GM23338 (cell line): ENCODE measurements around the gene LRATD1. TPM values are rescaled to one million over a fixed set of nuclear protein-coding genes. Genes with fewer than 3 reads are reported as not detected.
A peak's percentile ranks its signal among the peaks of the same experiment; 100 is the strongest.

Source experiments
- ATAC-seq: fragments of 200-7000 bp; cut with Tn5 transposase; 3 replicates; pipeline ENCODE4 v1.9.1; 2020
- DNase-seq: peaks from one replicate; pipeline ENCODE4 v3.0.0-alpha.2; 2015; ENCODE audit warnings: low spot score
- H2AFZ ChIP-seq: fragments of 200-600 bp; sonication (generic); 2 replicates; pipeline ENCODE4 v1.8.0; 2016; ENCODE audit warnings: antibody characterized with exemption, mild to moderate bottlenecking, moderate library complexity
- H3F3A ChIP-seq: fragments of 200-600 bp; sonication (generic); replicated peaks from 2 replicates; pipeline ENCODE4 v1.8.0; 2017; ENCODE audit warnings: antibody characterized with exemption, mixed run types, low read depth
- H3K27ac ChIP-seq: fragments of 200-600 bp; sonication (generic); 2 replicates; pipeline ENCODE4 v1.6.1; 2016; ENCODE audit warnings: low read depth
- H3K27me3 ChIP-seq: fragments of 200-600 bp; sonication (generic); 2 replicates; pipeline ENCODE4 v1.8.0; 2016; ENCODE audit warnings: mild to moderate bottlenecking, mixed run types, moderate library complexity; ENCODE audit not compliant: insufficient read depth
- H3K36me3 ChIP-seq: fragments of 200-600 bp; sonication (generic); 2 replicates; pipeline ENCODE4 v1.8.0; 2016; ENCODE audit warnings: mild to moderate bottlenecking; ENCODE audit not compliant: insufficient read depth
- H3K4me1 ChIP-seq: fragments of 200-600 bp; sonication (generic); 2 replicates; pipeline ENCODE4 v1.8.0; 2016; ENCODE audit warnings: mild to moderate bottlenecking, moderate library complexity; ENCODE audit not compliant: insufficient read depth
- H3K4me2 ChIP-seq: fragments of 200-600 bp; sonication (generic); 2 replicates; pipeline ENCODE4 v1.7.1; 2017; ENCODE audit warnings: mixed run types
- H3K4me3 ChIP-seq: fragments of 200-600 bp; sonication (generic); 2 replicates; pipeline ENCODE4 v1.6.1; 2016; ENCODE audit warnings: mixed run types
- H3K79me2 ChIP-seq: fragments of 200-600 bp; sonication (generic); replicated peaks from 2 replicates; pipeline ENCODE4 v1.8.0; 2017; ENCODE audit warnings: mild to moderate bottlenecking; ENCODE audit not compliant: insufficient read depth
- H3K9me2 ChIP-seq: fragments of 200-600 bp; sonication (generic); 2 replicates; pipeline ENCODE4 v1.8.0; 2017; ENCODE audit not compliant: insufficient read depth
- H4K20me1 ChIP-seq: fragments of 200-600 bp; sonication (generic); replicated peaks from 2 replicates; pipeline ENCODE4 v1.8.0; 2017; ENCODE audit warnings: mild to moderate bottlenecking; ENCODE audit not compliant: insufficient read depth
- H3K27ac Mint-ChIP-seq: 2 replicates; pipeline ENCODE4 v1.8.0; 2020; ENCODE audit warnings: inconsistent platforms, mild to moderate bottlenecking, moderate library complexity, mixed read lengths
- H3K27me3 Mint-ChIP-seq: 3 replicates; pipeline ENCODE4 v1.8.0; 2022; ENCODE audit warnings: low read depth, mild to moderate bottlenecking, moderate library complexity, mixed read lengths, inconsistent platforms; ENCODE audit not compliant: insufficient read depth, poor library complexity
- H3K36me3 Mint-ChIP-seq: 3 replicates; pipeline ENCODE4 v1.8.0; 2021; ENCODE audit warnings: low read depth, mild to moderate bottlenecking, inconsistent platforms, moderate library complexity, mixed read lengths
- H3K4me1 Mint-ChIP-seq: 3 replicates; pipeline ENCODE4 v1.8.0; 2020; ENCODE audit warnings: mild to moderate bottlenecking, inconsistent platforms, mixed read lengths
- H3K4me3 Mint-ChIP-seq: 3 replicates; pipeline ENCODE4 v1.8.0; 2021; ENCODE audit warnings: moderate library complexity, mild to moderate bottlenecking, inconsistent platforms, mixed read lengths
- H3K9me3 Mint-ChIP-seq: 3 replicates; pipeline ENCODE4 v1.8.0; 2020; ENCODE audit warnings: moderate library complexity, mild to moderate bottlenecking, inconsistent platforms, mixed read lengths
- CREB1 ChIP-seq: fragments of 250-450 bp; sonication (Bioruptor Pico); IDR thresholded peaks from 2 replicates; pipeline ENCODE4 v1.5.0; 2020; ENCODE audit warnings: low read depth, mild to moderate bottlenecking, moderate library complexity
- EZH2 ChIP-seq: fragments of 200-600 bp; sonication (generic); IDR thresholded peaks from one replicate; pipeline ENCODE4 v1.8.0; 2017; ENCODE audit warnings: antibody characterized with exemption, mild to moderate bottlenecking, low read depth; ENCODE audit not compliant: unreplicated experiment
- EZH2phosphoT487 ChIP-seq: fragments of 200-600 bp; sonication (generic); IDR thresholded peaks from one replicate; pipeline ENCODE4 v1.8.1; 2018; ENCODE audit warnings: antibody characterized with exemption; ENCODE audit not compliant: unreplicated experiment
- NANOG ChIP-seq: IDR thresholded peaks from 2 replicates; pipeline ENCODE4 v1.6.1; 2016; ENCODE audit warnings: antibody characterized with exemption, borderline replicate concordance
- STAT1 ChIP-seq: IDR thresholded peaks from one replicate; pipeline ENCODE4 v1.6.1; 2016; ENCODE audit warnings: antibody characterized with exemption; ENCODE audit not compliant: unreplicated experiment
- ZNF114 ChIP-seq: fragments of 250-450 bp; sonication (Bioruptor Pico); IDR thresholded peaks from 2 replicates; pipeline ENCODE4 v1.5.0; 2020; ENCODE audit warnings: mild to moderate bottlenecking, moderate library complexity
- ZNF331 ChIP-seq: fragments of 250-450 bp; sonication (Bioruptor Pico); IDR thresholded peaks from 2 replicates; pipeline ENCODE4 v1.5.0; 2020; ENCODE audit warnings: low read depth, mild to moderate bottlenecking, moderate library complexity
- polyA plus RNA-seq: library from polyadenylated mRNA; unstranded; fragments of >200 nt; fragmentation: Nextera tagmentation; extraction: Ambion mirVana; gene quantifications from 2 replicates; pipeline ENCODE4 v1.2.1, GENCODE V29; 2016
- total RNA-seq: library from RNA; depleted of rRNA; stranded (reverse); fragments of >200 nt; shearing (Covaris generic); gene quantifications from 2 replicates; pipeline ENCODE4 v1.2.3, GENCODE V29; 2014
- TF ChIP-seq, protein P1 (sequence below): IDR thresholded peaks from one replicate; pipeline ENCODE4 v1.6.1; 2018; ENCODE audit warnings: antibody characterized with exemption; ENCODE audit not compliant: unreplicated experiment
- TF ChIP-seq, protein P2 (sequence below): fragments of 250-450 bp; sonication (Bioruptor Pico); IDR thresholded peaks from 2 replicates; pipeline ENCODE4 v1.5.0; 2020; ENCODE audit warnings: mild to moderate bottlenecking, moderate library complexity

Gene LRATD1
- total and polyA plus RNA-seq, 2 experiments from 2014 or later, result 2.7 to 5.7 TPM

DNA sequence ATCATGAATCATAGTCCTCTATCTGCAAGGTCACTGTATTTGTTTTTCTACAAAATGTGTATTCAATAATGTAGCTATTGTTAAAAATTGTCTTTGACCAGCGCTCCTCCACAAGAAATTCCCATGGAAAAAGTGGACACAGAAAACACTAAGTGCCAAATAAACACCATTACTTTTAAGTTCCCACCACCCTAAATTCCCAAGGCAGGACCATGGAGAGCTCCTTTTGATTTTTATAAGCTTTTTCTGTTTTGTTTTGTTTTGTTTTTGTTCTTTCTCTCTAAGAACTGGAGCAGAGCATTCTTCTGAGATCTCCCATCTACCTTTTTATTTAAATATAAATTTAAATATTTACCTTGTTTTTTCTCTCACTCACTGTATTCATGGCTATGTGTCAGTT is 44.5 kb downstream of the LRATD1 start:
- Histone ChIP-seq H3K4me1 (no peaks in the 10 kb centered on the region), H3F3A (no peaks in the 10 kb centered on the region), H3K27ac (no peak overlapping the region), H3K27me3 (no peaks in the 10 kb centered on the region), H3K9me2 (no peaks in the 10 kb centered on the region), H4K20me1 (no peaks in the 10 kb centered on the region), H3K4me2 (no peak overlapping the region), H3K36me3 (no peaks in the 10 kb centered on the region), H3K79me2 (no peaks in the 10 kb centered on the region), H3K4me3 (no peak overlapping the region), H2AFZ (no peak overlapping the region)
- Mint-ChIP-seq H3K36me3 (no peaks in the 10 kb centered on the region), H3K27ac (no peak overlapping the region), H3K27me3 (peaks cover 2% of the 10 kb centered on the region), H3K4me1 (peaks cover 3% of the 10 kb centered on the region), H3K4me3 (no peak overlapping the region), H3K9me3 (no peaks in the 10 kb centered on the region)
- no peak for ATAC-seq
- peak; percentile 38 for DNase-seq
- TF ChIP-seq, protein P1, sequence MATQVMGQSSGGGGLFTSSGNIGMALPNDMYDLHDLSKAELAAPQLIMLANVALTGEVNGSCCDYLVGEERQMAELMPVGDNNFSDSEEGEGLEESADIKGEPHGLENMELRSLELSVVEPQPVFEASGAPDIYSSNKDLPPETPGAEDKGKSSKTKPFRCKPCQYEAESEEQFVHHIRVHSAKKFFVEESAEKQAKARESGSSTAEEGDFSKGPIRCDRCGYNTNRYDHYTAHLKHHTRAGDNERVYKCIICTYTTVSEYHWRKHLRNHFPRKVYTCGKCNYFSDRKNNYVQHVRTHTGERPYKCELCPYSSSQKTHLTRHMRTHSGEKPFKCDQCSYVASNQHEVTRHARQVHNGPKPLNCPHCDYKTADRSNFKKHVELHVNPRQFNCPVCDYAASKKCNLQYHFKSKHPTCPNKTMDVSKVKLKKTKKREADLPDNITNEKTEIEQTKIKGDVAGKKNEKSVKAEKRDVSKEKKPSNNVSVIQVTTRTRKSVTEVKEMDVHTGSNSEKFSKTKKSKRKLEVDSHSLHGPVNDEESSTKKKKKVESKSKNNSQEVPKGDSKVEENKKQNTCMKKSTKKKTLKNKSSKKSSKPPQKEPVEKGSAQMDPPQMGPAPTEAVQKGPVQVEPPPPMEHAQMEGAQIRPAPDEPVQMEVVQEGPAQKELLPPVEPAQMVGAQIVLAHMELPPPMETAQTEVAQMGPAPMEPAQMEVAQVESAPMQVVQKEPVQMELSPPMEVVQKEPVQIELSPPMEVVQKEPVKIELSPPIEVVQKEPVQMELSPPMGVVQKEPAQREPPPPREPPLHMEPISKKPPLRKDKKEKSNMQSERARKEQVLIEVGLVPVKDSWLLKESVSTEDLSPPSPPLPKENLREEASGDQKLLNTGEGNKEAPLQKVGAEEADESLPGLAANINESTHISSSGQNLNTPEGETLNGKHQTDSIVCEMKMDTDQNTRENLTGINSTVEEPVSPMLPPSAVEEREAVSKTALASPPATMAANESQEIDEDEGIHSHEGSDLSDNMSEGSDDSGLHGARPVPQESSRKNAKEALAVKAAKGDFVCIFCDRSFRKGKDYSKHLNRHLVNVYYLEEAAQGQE, result peak; percentile 71
- no peak for TF ChIP-seq ZNF114 (CRISPR knock-in tag)

DNA sequence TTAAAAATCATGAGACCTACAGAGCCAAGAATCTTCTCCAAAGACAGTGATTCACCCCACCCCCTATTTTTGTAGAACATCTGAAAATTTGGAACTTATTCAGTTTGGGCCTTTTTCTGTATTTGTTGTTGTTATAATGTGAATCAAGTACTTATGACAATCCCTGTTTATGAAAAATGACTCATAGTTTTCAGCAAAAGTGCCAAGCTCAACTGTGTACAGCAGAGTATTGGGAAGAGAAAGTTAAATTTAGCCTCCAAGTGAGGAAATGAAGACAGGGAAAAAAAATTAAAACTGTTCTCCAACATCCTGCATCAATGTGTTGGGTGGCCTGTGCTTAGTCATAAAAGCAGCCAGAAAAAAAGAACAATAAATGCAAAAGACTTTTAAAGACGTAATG is 46.2 kb downstream of the LRATD1 start:
- Mint-ChIP-seq H3K27me3 (peaks cover 2% of the 10 kb centered on the region), H3K4me1 (peaks cover 3% of the 10 kb centered on the region), H3K27ac (no peak overlapping the region), H3K4me3 (no peak overlapping the region), H3K9me3 (no peaks in the 10 kb centered on the region), H3K36me3 (no peaks in the 10 kb centered on the region)
- ATAC-seq (no peak), DNase-seq (no peak)
- Histone ChIP-seq H4K20me1 (no peaks in the 10 kb centered on the region), H3F3A (no peaks in the 10 kb centered on the region), H3K4me3 (no peak overlapping the region), H3K27ac (no peak overlapping the region), H3K4me1 (no peaks in the 10 kb centered on the region), H3K36me3 (no peaks in the 10 kb centered on the region), H3K9me2 (no peaks in the 10 kb centered on the region), H2AFZ (no peak overlapping the region), H3K79me2 (no peaks in the 10 kb centered on the region), H3K27me3 (no peaks in the 10 kb centered on the region), H3K4me2 (no peak overlapping the region)
- no peak for TF ChIP-seq STAT1
- no peak for TF ChIP-seq NANOG
- TF ChIP-seq, protein P2, sequence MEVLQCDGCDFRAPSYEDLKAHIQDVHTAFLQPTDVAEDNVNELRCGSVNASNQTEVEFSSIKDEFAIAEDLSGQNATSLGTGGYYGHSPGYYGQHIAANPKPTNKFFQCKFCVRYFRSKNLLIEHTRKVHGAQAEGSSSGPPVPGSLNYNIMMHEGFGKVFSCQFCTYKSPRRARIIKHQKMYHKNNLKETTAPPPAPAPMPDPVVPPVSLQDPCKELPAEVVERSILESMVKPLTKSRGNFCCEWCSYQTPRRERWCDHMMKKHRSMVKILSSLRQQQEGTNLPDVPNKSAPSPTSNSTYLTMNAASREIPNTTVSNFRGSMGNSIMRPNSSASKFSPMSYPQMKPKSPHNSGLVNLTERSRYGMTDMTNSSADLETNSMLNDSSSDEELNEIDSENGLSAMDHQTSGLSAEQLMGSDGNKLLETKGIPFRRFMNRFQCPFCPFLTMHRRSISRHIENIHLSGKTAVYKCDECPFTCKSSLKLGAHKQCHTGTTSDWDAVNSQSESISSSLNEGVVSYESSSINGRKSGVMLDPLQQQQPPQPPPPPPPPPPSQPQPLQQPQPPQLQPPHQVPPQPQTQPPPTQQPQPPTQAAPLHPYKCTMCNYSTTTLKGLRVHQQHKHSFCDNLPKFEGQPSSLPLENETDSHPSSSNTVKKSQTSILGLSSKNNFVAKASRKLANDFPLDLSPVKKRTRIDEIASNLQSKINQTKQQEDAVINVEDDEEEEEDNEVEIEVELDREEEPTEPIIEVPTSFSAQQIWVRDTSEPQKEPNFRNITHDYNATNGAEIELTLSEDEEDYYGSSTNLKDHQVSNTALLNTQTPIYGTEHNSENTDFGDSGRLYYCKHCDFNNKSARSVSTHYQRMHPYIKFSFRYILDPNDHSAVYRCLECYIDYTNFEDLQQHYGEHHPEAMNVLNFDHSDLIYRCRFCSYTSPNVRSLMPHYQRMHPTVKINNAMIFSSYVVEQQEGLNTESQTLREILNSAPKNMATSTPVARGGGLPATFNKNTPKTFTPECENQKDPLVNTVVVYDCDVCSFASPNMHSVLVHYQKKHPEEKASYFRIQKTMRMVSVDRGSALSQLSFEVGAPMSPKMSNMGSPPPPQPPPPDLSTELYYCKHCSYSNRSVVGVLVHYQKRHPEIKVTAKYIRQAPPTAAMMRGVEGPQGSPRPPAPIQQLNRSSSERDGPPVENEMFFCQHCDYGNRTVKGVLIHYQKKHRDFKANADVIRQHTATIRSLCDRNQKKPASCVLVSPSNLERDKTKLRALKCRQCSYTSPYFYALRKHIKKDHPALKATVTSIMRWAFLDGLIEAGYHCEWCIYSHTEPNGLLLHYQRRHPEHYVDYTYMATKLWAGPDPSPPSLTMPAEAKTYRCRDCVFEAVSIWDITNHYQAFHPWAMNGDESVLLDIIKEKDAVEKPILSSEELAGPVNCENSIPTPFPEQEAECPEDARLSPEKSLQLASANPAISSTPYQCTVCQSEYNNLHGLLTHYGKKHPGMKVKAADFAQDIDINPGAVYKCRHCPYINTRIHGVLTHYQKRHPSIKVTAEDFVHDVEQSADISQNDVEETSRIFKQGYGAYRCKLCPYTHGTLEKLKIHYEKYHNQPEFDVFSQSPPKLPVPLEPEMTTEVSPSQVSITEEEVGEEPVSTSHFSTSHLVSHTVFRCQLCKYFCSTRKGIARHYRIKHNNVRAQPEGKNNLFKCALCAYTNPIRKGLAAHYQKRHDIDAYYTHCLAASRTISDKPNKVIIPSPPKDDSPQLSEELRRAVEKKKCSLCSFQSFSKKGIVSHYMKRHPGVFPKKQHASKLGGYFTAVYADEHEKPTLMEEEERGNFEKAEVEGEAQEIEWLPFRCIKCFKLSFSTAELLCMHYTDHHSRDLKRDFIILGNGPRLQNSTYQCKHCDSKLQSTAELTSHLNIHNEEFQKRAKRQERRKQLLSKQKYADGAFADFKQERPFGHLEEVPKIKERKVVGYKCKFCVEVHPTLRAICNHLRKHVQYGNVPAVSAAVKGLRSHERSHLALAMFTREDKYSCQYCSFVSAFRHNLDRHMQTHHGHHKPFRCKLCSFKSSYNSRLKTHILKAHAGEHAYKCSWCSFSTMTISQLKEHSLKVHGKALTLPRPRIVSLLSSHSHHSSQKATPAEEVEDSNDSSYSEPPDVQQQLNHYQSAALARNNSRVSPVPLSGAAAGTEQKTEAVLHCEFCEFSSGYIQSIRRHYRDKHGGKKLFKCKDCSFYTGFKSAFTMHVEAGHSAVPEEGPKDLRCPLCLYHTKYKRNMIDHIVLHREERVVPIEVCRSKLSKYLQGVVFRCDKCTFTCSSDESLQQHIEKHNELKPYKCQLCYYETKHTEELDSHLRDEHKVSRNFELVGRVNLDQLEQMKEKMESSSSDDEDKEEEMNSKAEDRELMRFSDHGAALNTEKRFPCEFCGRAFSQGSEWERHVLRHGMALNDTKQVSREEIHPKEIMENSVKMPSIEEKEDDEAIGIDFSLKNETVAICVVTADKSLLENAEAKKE (CRISPR knock-in tag), result no peak
- no peak for TF ChIP-seq ZNF331 (CRISPR knock-in tag)
- no peak for TF ChIP-seq EZH2phosphoT487
- TF ChIP-seq EZH2, result no peak
- no peak for TF ChIP-seq CREB1 (CRISPR knock-in tag)
- TF ChIP-seq, protein P1, result no peak
